CD4-positive, alpha-beta T cell treated with Interleukin-17A for 4 hours (primary cell): ENCODE measurements around the gene MSI2.

ENCODE experiments used
- DNase-seq: peaks from one replicate; pipeline ENCODE4 v3.0.0-alpha.2; 2020; ENCODE audit warnings: mixed read lengths

MSI2 gene

DNA sequence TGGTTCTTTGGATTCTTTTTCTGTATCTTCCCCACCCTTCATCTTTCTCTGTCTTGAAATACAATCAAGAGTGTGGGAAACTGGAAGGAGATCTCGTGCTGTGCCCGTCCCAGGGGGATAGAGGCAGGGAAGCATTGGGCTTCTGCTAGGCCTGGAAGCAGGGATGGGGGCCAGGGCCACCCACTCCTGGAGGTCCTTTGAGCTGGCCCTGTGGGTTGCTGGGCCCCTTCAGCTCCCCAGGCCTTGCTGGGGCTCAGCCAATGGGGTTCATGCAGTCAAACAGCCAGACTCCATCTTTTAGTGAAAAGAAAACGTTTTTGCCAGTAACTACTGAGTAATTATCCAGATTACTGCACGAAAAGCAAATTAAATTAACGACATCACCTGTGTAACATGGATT lies 421.0 kb downstream of the MSI2 start:
- no peak for DNase-seq

DNA sequence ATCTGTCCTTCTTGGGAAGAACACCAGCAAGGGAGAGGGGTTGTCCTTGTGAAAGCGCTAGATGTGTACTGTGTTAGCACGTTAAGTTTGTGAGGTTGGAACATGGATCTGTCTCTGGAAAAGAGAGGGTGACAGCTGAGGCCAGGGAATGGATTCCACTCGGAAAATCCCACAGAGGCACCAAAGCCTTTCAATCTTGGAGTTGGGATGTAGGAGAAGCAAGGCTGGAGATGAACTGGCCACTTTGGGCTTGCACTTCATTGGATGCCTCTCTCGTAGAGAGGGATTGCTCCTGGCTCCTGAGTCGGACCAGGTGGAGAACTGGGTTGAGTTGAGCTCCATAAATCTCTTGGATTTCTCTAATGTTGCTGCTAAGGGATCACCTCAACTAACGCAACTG lies 421.5 kb downstream of the MSI2 start:
- no peak for DNase-seq

DNA sequence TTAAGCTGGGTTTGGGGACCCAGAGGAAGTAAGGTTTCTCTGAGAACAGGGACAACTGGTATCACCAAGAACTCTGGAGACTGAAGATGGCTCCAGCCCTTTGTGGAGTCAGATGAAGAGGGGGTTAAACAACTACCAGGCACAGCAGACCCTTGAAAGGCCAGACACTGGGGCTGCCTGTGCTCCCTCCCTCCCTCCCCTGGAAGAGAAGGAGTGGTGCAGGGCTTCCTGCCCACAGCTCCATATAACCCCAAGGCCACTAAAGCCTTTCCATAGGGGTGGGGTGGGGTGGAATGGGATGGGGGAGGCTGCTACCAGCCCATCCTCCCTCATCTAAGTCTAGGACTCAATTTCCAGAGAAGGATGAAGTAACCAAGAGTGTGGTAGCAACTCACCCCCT lies 422.1 kb downstream of the MSI2 start:
- DNase-seq, result no peak

DNA sequence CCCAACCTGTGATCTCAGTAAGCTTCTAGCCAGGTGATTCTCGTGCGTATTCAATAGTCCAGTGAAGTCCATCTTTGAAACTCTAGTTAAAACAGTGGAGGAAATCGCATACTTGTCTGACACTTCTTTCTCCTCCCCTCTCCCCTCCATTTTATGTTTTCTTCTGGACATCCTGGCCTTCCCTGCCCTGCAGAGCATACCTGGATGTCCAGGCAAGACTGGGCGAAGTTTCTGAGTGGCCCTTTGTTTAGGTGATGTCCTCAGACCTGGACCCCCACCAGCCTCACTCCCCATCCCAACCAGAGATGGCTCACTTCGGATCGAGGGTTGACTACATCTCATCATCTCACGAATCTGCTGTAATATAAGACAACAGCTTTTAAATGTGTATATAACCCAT lies 423.0 kb downstream of the MSI2 start:
- DNase-seq, result no peak

DNA sequence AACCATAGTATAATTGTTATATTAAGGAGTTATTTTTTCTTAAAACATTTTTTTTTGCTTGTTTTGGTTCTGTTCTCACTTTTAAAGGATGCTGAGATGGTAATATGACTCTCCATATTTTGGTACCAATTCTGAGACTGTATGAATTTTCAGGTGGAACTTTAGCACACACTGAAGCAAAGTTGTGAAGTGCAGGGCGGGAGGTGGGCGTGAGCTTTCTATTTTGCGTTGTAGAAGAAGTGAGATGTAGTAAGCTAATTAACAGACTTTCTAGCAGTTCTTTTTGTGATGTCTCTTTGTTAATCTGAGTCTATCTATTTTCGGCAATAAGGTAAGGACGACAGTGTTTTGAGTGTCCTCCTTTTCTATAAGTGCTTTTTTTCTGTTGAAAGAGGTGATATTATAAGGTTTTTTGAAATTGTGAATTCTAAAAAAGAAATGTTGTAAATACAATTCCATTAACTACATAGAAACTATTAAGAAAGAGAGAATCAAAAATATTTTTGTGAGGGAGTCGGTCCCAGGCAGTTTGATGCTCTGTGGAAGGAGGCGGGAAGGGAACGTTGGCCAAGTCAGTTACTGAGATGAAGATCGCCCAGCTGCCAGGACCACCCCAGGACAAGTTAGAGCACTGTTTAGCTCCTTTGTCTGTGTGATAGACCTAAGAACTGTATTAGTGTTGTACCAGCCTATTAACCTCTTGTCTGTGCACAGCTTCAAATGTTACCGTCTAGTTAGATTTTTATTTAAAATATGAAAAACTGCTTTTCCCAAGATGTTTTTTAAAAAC lies 423.8 kb downstream of the MSI2 start:
- no peak for DNase-seq

DNA sequence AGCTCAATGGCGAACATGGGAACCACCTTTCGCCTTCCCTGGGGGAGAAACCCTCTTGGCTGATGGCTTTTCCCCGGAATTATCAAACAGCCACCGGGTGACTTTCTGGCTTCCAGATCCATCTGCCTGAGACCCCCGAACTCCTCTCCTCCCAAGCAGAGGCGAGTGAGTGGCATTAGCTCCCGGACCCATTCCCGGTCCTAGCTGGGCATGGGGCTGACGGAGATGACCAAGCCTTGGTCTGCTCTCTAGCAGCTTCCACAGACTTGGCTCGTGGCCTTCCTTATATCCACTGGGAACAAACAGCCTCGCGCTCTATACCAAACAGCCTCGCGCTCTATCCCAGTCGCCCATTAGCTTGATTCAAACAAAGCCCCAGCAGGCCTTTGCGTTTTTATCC lies 426.4 kb downstream of the MSI2 start:
- DNase-seq, result no peak

DNA sequence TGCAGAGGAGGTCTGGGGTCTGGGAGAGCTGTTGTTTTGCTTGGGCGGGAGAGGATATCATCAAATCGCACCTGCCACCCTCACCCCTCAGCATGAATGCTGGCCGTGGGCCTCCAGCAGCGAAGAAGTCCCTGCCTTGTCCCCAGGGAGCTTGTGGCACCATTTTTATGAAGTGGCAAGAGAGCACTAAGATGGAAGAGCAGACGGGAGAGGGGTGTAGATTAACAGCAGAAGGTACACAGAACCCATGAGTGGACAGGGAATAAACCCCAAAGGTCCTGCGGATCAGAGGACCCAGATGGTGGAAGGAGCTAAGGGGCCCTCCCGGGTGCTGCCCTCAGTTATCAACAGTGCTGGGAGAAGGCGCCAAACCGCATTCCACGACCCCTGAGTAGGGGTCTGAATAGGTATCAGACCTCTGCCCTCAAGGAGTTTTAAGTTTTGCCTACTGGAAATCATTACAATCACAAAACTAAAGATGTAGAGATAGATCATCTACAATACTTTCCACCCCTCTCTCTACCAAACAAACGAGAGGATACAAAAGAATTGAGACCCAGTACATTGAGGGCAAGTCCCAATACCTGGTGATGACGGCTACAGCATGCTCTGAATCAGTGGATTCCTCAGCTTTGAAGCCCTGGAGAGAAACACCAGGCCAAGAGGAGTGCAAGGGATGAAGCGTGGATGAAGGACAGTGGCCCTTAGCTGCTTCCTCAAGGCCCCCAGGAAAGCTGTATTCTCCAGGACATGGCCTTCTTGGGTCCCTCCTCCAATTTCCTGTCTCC lies 428.6 kb downstream of the MSI2 start:
- DNase-seq, result no peak

DNA sequence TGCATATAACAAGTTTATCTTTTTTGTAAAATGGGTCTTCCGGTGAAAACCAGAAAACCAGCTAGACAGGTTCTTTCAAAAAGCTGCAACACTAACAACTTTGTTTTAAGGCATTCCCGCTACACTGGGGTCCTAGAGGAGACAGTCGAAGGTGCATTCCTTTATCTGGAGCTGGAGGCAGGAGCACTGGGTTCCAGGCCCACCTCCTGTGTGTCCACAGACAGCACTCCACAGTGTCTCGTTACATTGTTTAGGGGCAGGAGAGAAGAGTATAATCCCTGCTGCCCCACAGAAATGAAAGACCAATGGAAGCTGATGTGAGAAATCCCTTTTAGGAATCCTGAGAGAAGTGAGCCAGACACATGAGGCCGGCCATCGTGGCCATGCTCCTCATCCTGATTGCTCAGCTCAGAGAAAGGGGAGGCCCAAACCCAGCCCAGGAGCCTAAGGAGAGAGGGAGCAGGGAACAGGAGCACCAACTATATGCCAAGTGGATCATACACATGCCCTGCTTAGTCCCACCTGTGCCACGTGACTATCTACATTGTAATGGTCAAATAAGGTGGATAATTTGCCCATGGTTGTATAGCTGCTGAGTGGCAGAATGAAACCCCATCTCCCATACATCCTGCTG lies 429.3 kb downstream of the MSI2 start:
- DNase-seq, result no peak

DNA sequence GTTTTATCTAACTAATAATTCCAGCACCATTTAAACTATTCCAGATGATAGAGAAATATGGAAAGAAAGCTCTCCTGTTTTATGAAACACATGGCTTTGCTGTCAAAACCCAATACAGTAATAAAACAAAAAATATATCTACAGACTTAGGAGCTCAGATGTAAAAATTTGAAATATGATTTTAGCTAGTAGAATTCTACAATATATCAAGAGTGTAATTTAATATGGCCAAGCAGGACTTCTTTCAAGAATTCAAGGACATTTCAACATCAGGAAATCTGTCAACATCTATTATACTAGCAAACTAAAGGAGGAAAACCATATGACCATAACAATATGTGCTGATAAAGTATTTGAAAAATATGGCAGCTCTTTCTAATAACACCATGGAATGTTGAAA lies 431.3 kb downstream of the MSI2 start:
- no peak for DNase-seq

DNA sequence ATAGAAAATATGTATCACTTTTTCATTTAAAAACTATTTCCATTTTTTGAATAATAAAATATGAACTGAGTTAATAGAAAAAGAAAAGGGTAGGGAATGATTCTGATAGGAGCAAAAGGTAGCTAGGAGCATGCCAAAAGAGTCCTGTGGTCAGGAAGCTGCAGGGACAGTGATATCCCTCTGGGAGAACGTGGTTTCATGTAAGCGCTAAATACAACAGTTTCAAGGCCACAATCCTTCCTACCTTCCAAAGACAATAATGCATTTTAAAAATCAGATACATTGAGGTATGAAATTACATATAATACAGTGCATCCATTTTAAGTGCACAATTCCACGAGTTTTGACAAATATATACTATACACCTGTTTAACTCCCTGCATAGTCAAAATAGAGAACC lies 432.9 kb downstream of the MSI2 start:
- DNase-seq, result no peak

DNA sequence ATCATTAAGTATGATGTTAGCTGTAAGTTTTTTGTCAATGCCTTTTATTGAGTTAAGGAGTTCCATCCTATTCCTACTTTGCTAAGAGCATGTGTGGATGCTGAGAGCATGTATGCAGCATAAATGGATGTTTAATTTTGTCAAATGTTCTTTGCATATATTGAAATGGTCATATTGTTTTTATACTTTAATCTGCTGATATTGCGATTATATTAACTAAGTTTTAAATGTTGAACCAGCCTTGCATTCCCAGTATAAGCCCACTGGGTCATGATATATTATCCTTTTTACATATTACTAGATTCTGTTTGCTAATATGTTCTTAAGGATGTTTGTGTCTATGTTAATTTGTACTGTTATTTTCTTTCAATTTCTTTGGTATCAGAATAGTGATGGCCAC lies 435.6 kb downstream of the MSI2 start:
- no peak for DNase-seq

DNA sequence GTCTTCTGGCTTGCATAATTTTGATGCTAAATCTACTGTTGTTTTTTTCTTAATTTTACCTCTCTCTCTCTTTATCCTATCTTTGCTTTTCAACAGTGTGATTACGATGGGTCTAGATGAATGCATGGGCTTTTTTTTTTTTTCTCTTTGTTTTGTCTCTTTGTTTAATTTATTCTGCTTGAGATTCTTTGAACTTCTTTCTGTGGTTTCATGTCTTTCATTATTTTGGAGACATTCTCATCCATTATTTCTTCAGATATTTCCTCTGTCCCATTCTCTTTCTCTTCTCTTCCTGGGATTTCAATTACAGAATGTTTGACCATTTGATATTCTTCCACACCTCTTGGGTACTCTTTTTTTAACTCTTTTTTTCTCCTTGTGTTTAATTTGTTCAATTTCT lies 436.4 kb downstream of the MSI2 start:
- DNase-seq, result no peak

DNA sequence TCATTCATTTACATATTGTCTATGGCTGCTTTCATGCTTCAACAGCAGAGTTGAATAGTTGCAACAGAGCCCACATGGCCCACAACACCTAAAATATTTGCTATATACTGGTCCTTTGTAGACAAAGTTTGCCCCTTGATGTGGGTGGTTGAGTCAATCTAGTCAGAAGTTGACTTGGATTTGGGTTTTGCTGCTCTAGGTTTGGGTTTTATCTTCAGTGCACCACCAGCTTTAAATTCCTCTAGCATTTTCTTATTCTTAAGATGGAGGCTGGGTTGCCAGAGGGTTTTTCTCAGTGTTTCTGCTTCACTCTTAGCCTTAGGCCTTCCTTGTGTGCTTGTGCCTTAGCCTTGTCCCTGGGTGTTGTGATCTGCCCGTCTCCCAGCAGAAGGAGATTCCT lies 437.7 kb downstream of the MSI2 start:
- DNase-seq, result no peak

DNA sequence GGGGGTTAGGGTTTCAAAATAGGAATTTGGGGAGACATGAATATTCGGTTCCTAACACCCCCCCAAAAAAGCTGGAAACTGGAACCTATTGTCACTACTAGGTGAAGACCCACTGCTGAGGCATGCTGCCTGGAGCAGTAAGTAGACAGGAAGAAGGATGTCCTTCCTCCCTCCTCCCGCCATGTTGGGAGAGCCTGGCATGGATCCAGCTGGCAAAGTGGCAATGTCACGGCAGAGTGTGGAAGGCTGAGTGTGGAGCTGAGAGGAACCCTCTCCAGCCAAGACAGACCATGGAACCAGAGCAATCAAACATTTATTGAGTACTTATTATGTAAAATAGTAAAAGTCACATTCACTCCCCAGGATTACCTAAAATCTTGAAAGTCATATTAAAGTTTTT lies 439.7 kb downstream of the MSI2 start:
- DNase-seq, result no peak

DNA sequence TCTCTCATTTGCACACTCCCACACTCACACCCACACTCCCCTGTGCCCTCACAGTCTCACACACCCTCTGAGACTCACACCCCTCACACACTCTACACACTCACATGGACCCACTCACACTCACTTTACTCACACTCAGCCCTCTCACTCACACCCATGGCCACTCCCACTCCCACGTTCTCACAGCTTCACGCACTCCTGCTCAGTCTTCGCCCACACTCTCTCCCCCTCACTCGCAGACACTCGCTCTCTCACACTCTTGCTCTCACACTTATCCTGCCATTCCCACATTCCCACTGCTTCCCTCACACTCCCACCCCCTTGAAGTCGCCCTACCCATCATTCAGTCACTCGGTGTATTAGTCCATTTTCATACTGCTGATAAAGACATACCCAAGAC lies 440.9 kb downstream of the MSI2 start:
- DNase-seq, result no peak

DNA sequence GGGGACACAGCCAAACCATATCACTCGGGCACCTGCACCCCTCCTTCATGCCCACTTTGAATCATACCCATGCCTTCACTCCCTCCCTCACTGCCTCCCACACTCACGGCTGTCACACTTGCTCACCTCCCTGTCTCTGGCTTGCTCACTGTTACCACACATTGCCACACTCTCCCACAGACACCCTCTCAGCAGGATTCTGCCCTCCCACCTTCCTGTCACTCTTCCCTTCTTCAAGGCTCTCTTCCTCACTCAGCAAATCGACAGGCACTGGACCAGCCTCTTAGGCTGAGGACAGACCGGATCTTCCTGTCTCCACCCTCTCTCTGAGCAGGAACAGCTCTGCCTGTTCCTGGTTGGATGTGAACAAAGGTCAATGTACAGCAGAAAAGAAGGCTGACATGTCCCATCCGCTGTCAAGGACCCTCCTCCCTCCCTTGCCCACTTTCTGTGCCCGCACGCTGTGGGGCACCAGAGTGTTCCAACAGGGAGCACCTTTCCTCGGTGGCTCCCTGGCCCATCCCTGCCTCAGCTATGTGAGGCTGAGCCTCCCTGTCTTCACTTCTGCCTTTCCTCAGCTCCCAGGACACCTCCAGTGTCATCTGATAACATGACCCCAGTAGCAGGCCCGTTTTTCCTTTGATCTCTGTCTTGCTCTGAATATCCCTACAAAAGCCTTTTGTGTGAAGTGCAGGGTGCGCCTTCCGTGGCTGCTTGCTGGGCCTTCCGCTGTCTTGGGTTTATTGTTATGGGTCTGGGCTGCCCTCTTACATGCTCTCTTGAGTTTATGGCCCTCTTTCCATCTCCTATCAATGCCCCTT lies 441.8 kb downstream of the MSI2 start:
- DNase-seq, result no peak

DNA sequence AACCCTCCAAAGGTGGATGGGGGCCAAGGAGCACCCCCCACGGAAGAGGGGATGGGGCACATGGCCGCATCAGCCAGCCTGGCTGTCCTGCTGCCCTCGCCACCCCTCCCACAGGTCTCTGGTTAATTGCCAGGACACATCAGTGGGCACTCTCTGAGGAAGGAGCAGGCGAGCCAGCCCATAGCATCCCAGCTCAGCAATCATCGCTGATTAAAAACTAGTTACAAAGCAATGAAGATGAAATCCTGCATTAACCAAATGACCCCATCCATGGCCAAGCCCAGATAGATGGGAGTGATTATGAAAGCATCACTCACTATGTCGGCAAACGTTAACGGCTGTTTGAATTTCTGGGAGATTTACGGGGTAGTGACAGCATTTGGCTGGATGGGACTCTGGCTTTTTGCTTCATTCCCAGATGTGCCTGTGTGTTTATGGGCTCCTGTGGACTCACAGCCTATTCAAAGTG lies 443.5 kb downstream of the MSI2 start:
- DNase-seq, result no peak

DNA sequence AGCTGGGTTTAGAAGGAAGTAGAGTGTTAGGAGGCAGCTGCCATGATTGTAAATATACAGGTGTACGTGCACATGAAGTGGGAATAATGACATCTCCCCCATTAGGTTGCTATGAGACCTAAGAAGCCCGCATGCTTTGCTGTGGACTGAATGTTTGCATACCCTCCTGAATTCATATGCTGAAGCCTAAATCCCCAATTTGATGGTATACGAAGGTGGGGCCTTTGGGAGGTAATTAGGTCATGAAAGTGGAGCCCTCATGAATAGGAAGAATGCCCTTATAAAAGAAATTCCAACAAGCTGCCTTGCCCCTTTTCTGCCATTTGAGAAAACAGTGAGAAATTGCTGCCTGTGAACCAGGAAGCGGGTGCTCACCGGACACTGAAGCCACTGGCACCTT lies 444.8 kb downstream of the MSI2 start:
- no peak for DNase-seq

DNA sequence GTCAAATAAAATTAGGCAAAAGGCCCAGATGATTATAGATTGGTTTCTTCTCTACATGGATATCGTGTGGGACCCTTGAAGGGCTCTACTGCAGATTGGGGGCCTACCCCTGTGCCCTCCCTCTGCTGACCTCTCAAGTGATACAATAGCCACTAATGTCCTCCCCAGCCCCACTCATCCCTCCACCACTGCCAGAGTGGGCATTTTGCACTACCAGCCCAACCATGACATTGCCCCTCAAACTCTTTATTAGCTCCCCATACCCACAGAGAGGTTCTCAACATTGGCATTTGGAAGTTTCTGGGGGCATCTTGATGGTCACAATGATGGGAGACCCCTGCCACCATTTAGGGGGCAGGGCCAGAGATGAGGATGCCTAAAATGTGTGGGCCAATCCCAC lies 446.9 kb downstream of the MSI2 start:
- no peak for DNase-seq

DNA sequence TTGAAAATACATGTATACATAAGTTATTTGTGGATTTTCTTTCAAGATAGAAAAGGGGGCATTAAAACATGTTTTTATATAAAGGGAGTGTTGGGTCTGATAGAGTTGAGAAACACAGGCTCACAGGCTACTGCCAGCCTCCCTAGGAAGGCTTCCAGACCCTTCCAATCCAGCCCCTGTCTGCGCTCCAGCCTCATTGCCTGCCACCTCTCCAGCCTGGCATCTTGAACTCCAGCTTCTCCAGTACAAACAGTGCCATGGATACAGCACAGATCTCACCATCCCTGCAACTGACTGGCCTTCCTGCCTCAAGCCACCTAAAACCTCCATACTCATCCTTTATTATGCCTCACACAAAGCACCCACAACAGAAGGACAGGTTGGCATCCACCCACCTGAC lies 448.1 kb downstream of the MSI2 start:
- DNase-seq, result no peak

DNA sequence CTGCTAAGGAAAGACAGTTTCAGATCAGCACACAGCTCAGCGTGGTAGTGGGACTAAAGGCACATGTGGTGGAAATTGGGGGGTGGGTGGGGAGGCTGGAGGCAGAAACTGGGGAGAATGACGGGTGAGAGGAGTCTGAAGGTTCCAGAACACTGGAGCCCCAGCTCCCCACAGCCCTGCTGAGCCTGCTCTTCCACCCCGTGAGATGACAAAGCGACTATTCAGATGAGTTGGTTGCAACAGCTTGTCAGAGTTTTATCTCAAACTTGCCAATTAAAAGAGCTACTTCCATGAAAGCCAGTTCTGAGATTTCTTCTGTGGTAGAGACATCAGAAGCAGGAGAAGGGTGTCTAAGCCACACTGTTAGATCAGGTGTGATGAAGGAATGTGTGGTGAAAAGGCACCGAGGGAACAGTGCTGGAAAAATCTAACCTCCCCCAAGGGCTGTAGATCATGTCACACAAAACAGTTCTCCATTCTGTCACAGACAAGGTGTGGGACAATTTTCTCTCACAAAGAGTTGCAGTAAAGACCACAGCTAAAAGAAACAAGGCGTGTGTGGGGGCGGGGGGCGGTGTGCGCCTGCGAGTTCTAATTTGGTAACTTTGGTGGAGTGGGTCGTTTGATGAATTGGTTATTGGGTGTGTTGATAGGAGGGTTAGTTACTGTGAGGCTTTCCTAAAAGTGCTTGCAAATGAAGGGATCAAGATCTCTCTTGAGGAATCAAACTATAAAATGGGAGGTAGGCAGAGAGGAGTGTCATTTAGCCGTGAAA lies 449.8 kb downstream of the MSI2 start:
- DNase-seq, result no peak

DNA sequence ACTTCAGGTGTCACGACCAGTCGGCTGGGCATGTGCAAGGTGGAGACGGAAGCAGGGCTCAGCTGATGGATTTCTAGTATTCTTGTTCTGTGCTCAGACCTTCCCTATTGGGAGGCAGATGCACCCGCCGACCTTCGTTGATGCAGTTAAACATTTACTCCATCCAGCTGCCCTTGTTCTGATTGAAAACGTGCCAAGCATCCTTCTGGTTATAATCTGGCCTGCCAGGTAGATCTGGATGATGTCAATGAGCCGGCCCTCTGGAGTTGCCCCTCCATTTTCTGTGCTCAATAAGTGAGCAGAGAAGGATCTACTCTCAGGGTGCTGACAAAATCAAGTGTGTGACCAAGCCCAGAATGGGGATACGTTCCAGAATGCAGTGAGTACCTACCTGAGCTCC lies 450.4 kb downstream of the MSI2 start:
- no peak for DNase-seq
